Keratinocyte (primary cell): ENCODE measurements around the gene USP35. TPM values are rescaled to one million over a fixed set of nuclear protein-coding genes. Genes with fewer than 3 reads are reported as not detected.
"Not testable (repeated sequence)": the region's sequence is repeated elsewhere in the genome, so short reads cannot be mapped to it uniquely, and the experiment has no call there.

Experiments used
- DNase-seq: peaks from one replicate; pipeline ENCODE4 v3.0.0-alpha.2; 2011; ENCODE audit warnings: low read depth, missing footprints, low spot score
- FAIRE-seq: peaks from 2 replicates; lab custom pipeline; 2011; peaks lifted over from hg19 to GRCh38; lab: Jason Lieb, UNC
- H2AFZ ChIP-seq: 2 replicates; pipeline ENCODE4 v1.6.0; 2012; ENCODE audit warnings: low read length, control low read depth, inconsistent platforms; ENCODE audit not compliant: control insufficient read depth
- H3K27ac ChIP-seq: 2 replicates; pipeline ENCODE4 v1.5.1; 2011; ENCODE audit warnings: low read length; ENCODE audit not compliant: control insufficient read depth, insufficient read depth
- H3K27me3 ChIP-seq: 3 replicates; pipeline ENCODE4 v1.6.0; 2011; ENCODE audit warnings: low read length; ENCODE audit not compliant: control insufficient read depth, insufficient read depth; ENCODE audit errors: extremely low read depth
- H3K36me3 ChIP-seq, 2 experiments: 2 replicates in 1 of 2; 3 replicates in 1 of 2; pipeline ENCODE4 v1.5.1; 2011; ENCODE audit warnings: low read length in 2 of 2, mild to moderate bottlenecking in 1 of 2; ENCODE audit not compliant: control insufficient read depth in 2 of 2, insufficient read depth in 2 of 2; ENCODE audit errors: extremely low read depth in 1 of 2
- H3K4me1 ChIP-seq: 3 replicates; pipeline ENCODE4 v1.5.1; 2011; ENCODE audit warnings: low read length; ENCODE audit not compliant: control insufficient read depth, insufficient read depth; ENCODE audit errors: extremely low read depth
- H3K4me2 ChIP-seq: 3 replicates; pipeline ENCODE4 v1.6.0; 2011; ENCODE audit warnings: low read depth, low read length; ENCODE audit not compliant: control insufficient read depth, insufficient read depth; ENCODE audit errors: extremely low read depth
- H3K4me3 ChIP-seq, 3 experiments: fragments of 200-600 bp in 1 of 3; sonication (generic) in 1 of 3; 2 replicates in 2 of 3; 3 replicates in 1 of 3; pipeline ENCODE4 v1.5.1; 2011 to 2016; ENCODE audit warnings: low read length in 3 of 3, mild to moderate bottlenecking in 3 of 3, control low read depth in 2 of 3, inconsistent platforms in 1 of 3, low read depth in 1 of 3, mixed read lengths in 1 of 3, mixed run types in 1 of 3, moderate library complexity in 1 of 3; ENCODE audit not compliant: control insufficient read depth in 2 of 3, insufficient read depth in 2 of 3; ENCODE audit errors: extremely low read depth in 1 of 3
- H3K79me2 ChIP-seq: 2 replicates; pipeline ENCODE4 v1.6.0; 2012; ENCODE audit warnings: low read length; ENCODE audit not compliant: control insufficient read depth, insufficient read depth
- H3K9ac ChIP-seq: 3 replicates; pipeline ENCODE4 v1.6.0; 2011; ENCODE audit warnings: low read length; ENCODE audit not compliant: control insufficient read depth, insufficient read depth; ENCODE audit errors: extremely low read depth
- H3K9me1 ChIP-seq: 3 replicates; pipeline ENCODE4 v1.6.0; 2011; ENCODE audit warnings: low read length; ENCODE audit not compliant: control insufficient read depth, insufficient read depth; ENCODE audit errors: extremely low read depth
- H3K9me3 ChIP-seq: 2 replicates; pipeline ENCODE4 v1.5.1; 2012; ENCODE audit warnings: low read depth, low read length; ENCODE audit not compliant: control insufficient read depth
- H4K20me1 ChIP-seq: 3 replicates; pipeline ENCODE4 v1.6.0; 2011; ENCODE audit warnings: low read length; ENCODE audit not compliant: control insufficient read depth, insufficient read depth; ENCODE audit errors: extremely low read depth
- CTCF ChIP-seq, 3 experiments: IDR thresholded peaks in 1 of 3; conservative IDR thresholded peaks in 1 of 3; optimal IDR thresholded peaks in 1 of 3; 2 replicates in 2 of 3; 3 replicates in 1 of 3; pipeline versions ENCODE3 to v1.5.1; 2011; ENCODE audit warnings: low read length in 3 of 3, mild to moderate bottlenecking in 3 of 3, moderate library complexity in 2 of 3, control low read depth in 1 of 3, inconsistent platforms in 1 of 3; ENCODE audit not compliant: insufficient read depth in 2 of 3; ENCODE audit errors: extremely low read depth in 1 of 3
- EZH2 ChIP-seq: IDR thresholded peaks from one replicate; pipeline ENCODE4 v1.6.1; 2012; ENCODE audit warnings: inconsistent platforms, mild to moderate bottlenecking, low read length, moderate library complexity
- dilution Hi-C: fragments of 300-500 bp; cut with MboI; formaldehyde crosslinking; loops from one replicate; pipeline ENCODE4 v1.7.0; 2020; ENCODE audit warnings: low sequenced_read_pairs; ENCODE audit not compliant: extremely low pct_ligation_motif_present
- polyA plus RNA-seq, 5 experiments: library from polyadenylated mRNA; depleted of rRNA in 3 of 5; stranded (reverse) in 3 of 5; stranded (forward) in 1 of 5; unstranded in 1 of 5; fragments of >200 nt; gene quantifications; 1 replicate in 1 of 5; 2 replicates in 3 of 5; 3 replicates in 1 of 5; pipeline versions ENCODE4 v1.2.1 to v1.2.3, GENCODE V29; 2011 to 2012; ENCODE audit warnings: missing spikeins in 2 of 5, low read depth in 1 of 5, low replicate concordance in 1 of 5

The USP35 gene
- polyA plus RNA-seq, 1 donor (not counting 4 experiments of a cell fraction or from before 2014, with no cell fraction given) = 5.0 TPM

- no peak overlapping the region for H3K27ac ChIP-seq
- H2AFZ ChIP-seq = no peak overlapping the region
- no peaks in the 10 kb centered on the region for H3K9me3 ChIP-seq
- peaks cover 0 to 7% of the 10 kb centered on the region in 2 experiments for H3K36me3 ChIP-seq
- H3K27me3 ChIP-seq = no peaks in the 10 kb centered on the region
- no peak overlapping the region for H3K9ac ChIP-seq
- H3K4me1 ChIP-seq = peaks cover 4% of the 10 kb centered on the region
- dilution Hi-C loops = no loop called here
- H4K20me1 ChIP-seq = no peaks in the 10 kb centered on the region
- no peak for FAIRE-seq
- no peak for DNase-seq
- H3K4me3 ChIP-seq = no peak overlapping the region
- no peaks in the 10 kb centered on the region for H3K79me2 ChIP-seq
- TF ChIP-seq CTCF (optimal IDR thresholded peaks at IDR 0.05 in 1 of 3, IDR thresholded peaks at IDR 0.05 in 1 of 3, conservative IDR thresholded peaks at IDR 0.05 in 1 of 3; ENCODE audit: extremely low read depth in 1 of 3, insufficient read depth in 2 of 3, low read length in 3 of 3) (no peak), EZH2 (no peak)
- H3K4me2 ChIP-seq = no peak overlapping the region
- no peaks in the 10 kb centered on the region for H3K9me1 ChIP-seq
These were observed 31.8 kb downstream of the USP35 start for GRCh38 chr11:78220218-78221157.

GRCh38 chr11:78221396-78222315, 32.9 kb downstream of the USP35 start:
- peaks cover 0 to 3% of the 10 kb centered on the region in 2 experiments for H3K36me3 ChIP-seq
- no peak overlapping the region for H2AFZ ChIP-seq
- H3K9ac ChIP-seq = no peak overlapping the region
- H3K4me1 ChIP-seq = peaks cover 3% of the 10 kb centered on the region
- H3K79me2 ChIP-seq = no peaks in the 10 kb centered on the region
- no peak for FAIRE-seq
- no peak overlapping the region for H3K4me3 ChIP-seq
- TF ChIP-seq CTCF (optimal IDR thresholded peaks at IDR 0.05 in 1 of 3, IDR thresholded peaks at IDR 0.05 in 1 of 3, conservative IDR thresholded peaks at IDR 0.05 in 1 of 3; ENCODE audit: extremely low read depth in 1 of 3, insufficient read depth in 2 of 3, low read length in 3 of 3) (no peak), EZH2 (no peak)
- no peak overlapping the region for H3K4me2 ChIP-seq
- no peaks in the 10 kb centered on the region for H3K9me1 ChIP-seq
- no peak for DNase-seq
- H3K27ac ChIP-seq = no peak overlapping the region
- H3K9me3 ChIP-seq = no peaks in the 10 kb centered on the region
- H4K20me1 ChIP-seq = no peaks in the 10 kb centered on the region
- dilution Hi-C loops = no loop called here
- H3K27me3 ChIP-seq = no peaks in the 10 kb centered on the region

- H4K20me1 ChIP-seq, DNase-seq, H3K27ac ChIP-seq, H3K79me2 ChIP-seq, FAIRE-seq, H3K9ac ChIP-seq, H3K9me3 ChIP-seq, H3K4me1 ChIP-seq, H3K4me2 ChIP-seq, dilution Hi-C loops, H2AFZ ChIP-seq, H3K27me3 ChIP-seq, H3K4me3 ChIP-seq, H3K36me3 ChIP-seq, H3K9me1 ChIP-seq: not testable (repeated sequence)
These were observed 34.0 kb downstream of the USP35 start for GRCh38 chr11:78222726-78223125.
